Measurements from ENCODE around the gene OR2G2.

The OR2G2 gene

GRCh38 chr1:247588060-247588459 is at the start of gene OR2G2:
Gene OR2G2 (plus strand): TSS chr1:247588360. CDS start chr1:247588360, 0 bp downstream.
- Histone ChIP-seq H3K4me1 (ENCODE audit: insufficient read depth, low read length) (no peaks in the 10 kb centered on the region), H3K9ac (ENCODE audit: low read length) (no peak within 1 kb of the TSS), H3K27me3 (ENCODE audit: control insufficient read depth in 1 of 2, insufficient read depth in 2 of 2, low read length in 2 of 2) (no peaks in the 10 kb centered on the region), H3K36me3 (ENCODE audit: insufficient read depth, low read length) (no peaks in the 10 kb centered on the region), H3K27ac (ENCODE audit: low read depth, low read length) (no peak within 1 kb of the TSS), H3K9me3 (ENCODE audit: low read length) (no peaks in the 10 kb centered on the region), H3K4me3 (ENCODE audit: low read depth in 1 of 2, low read length in 2 of 2) (no peak within 1 kb of the TSS)

DNA sequence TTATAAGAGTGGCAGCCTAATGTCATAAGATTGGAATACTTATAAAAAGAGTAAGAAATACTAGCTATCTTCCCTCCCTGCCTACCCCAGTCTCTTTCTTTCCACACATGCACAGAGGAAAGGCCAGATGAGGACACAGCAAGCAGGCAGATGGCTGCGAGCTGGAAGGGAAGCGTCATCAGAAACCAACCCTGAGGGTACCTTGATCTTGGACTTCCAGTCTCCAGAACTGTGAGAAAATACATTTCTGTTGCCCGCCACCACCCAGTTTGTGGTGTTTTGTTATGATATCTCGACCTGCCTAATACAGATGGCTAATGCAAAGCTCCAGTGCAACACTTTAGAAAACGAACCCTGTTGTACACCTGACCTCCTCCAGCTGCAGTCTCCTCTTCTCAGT is 49.6 kb upstream of the OR2G2 start:
- Histone ChIP-seq H3K4me1 (ENCODE audit: insufficient read depth, low read length) (no peaks in the 10 kb centered on the region), H3K27me3 (ENCODE audit: control insufficient read depth in 1 of 2, insufficient read depth in 2 of 2, low read length in 2 of 2) (no peaks in the 10 kb centered on the region), H3K9me3 (ENCODE audit: low read length) (no peaks in the 10 kb centered on the region), H3K9ac (ENCODE audit: low read length) (no peak overlapping the region), H3K27ac (ENCODE audit: low read depth, low read length) (no peak overlapping the region), H3K4me3 (ENCODE audit: low read depth in 1 of 2, low read length in 2 of 2) (no peak overlapping the region), H3K36me3 (ENCODE audit: insufficient read depth, low read length) (no peaks in the 10 kb centered on the region)

DNA sequence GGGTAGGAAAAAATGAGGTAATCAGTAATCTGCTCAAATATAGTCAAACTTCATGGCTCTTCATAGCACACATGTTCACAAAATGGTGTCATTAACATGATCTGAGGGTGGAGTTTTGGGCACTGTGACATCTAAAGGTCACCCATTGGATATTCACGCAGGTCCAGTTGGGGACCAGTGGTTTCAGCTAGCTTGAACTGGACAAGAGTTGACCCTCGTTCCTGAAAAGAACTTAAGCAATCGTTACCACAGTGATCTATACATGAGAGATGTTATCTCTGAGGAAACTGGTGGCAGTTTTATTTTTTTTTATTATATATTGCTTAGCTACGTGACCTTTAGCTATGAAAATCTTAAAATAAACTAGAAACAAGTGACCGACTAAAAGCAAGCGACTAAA is 48.9 kb upstream of the OR2G2 start:
- no peak overlapping the region for H3K27ac ChIP-seq (ENCODE audit: low read depth, low read length)
- no peaks in the 10 kb centered on the region for H3K4me1 ChIP-seq (ENCODE audit: insufficient read depth, low read length)
- H3K9me3 ChIP-seq (ENCODE audit: low read length), result no peaks in the 10 kb centered on the region
- no peak overlapping the region for H3K9ac ChIP-seq (ENCODE audit: low read length)
- no peaks in the 10 kb centered on the region for H3K36me3 ChIP-seq (ENCODE audit: insufficient read depth, low read length)
- H3K4me3 ChIP-seq (ENCODE audit: low read depth in 1 of 2, low read length in 2 of 2), result no peak overlapping the region
- H3K27me3 ChIP-seq (ENCODE audit: control insufficient read depth in 1 of 2, insufficient read depth in 2 of 2, low read length in 2 of 2), result no peaks in the 10 kb centered on the region

GRCh38 chr1:247540581-247540980 is 47.6 kb upstream of the OR2G2 start:
- Histone ChIP-seq H3K36me3 (ENCODE audit: insufficient read depth, low read length) (no peaks in the 10 kb centered on the region), H3K27me3 (ENCODE audit: control insufficient read depth in 1 of 2, insufficient read depth in 2 of 2, low read length in 2 of 2) (no peaks in the 10 kb centered on the region), H3K9me3 (ENCODE audit: low read length) (no peaks in the 10 kb centered on the region), H3K27ac (ENCODE audit: low read depth, low read length) (no peak overlapping the region), H3K4me1 (ENCODE audit: insufficient read depth, low read length) (no peaks in the 10 kb centered on the region), H3K9ac (ENCODE audit: low read length) (no peak overlapping the region), H3K4me3 (ENCODE audit: low read depth in 1 of 2, low read length in 2 of 2) (no peak overlapping the region)

- Histone ChIP-seq H3K36me3 (ENCODE audit: insufficient read depth, low read length) (no peaks in the 10 kb centered on the region), H3K4me3 (ENCODE audit: low read depth in 1 of 2, low read length in 2 of 2) (no peak overlapping the region), H3K9ac (ENCODE audit: low read length) (no peak overlapping the region), H3K27me3 (ENCODE audit: control insufficient read depth in 1 of 2, insufficient read depth in 2 of 2, low read length in 2 of 2) (no peaks in the 10 kb centered on the region), H3K27ac (ENCODE audit: low read depth, low read length) (no peak overlapping the region), H3K4me1 (ENCODE audit: insufficient read depth, low read length) (no peaks in the 10 kb centered on the region), H3K9me3 (ENCODE audit: low read length) (no peaks in the 10 kb centered on the region)
These were observed 45.3 kb upstream of the OR2G2 start for GRCh38 chr1:247542811-247543210.

GRCh38 chr1:247548092-247548491 is 40.1 kb upstream of the OR2G2 start:
- H3K4me3 ChIP-seq (ENCODE audit: low read depth in 1 of 2, low read length in 2 of 2), result no peak overlapping the region
- H3K4me1 ChIP-seq (ENCODE audit: insufficient read depth, low read length), result no peaks in the 10 kb centered on the region

GRCh38 chr1:247548769-247549182 is 39.4 kb upstream of the OR2G2 start, which contains the start of gene GCSAML:
Gene GCSAML (plus strand): TSS chr1:247549134. CDS start chr1:247549192, 58 bp downstream.
- H3K9ac ChIP-seq (ENCODE audit: low read length), result no peak within 1 kb of the TSS

More at GRCh38 chr1:247548092-247548491, 40.1 kb upstream of the OR2G2 start:
- H3K27me3 ChIP-seq (ENCODE audit: control insufficient read depth in 1 of 2, insufficient read depth in 2 of 2, low read length in 2 of 2), result no peaks in the 10 kb centered on the region
- no peaks in the 10 kb centered on the region for H3K9me3 ChIP-seq (ENCODE audit: low read length)
- no peak overlapping the region for H3K27ac ChIP-seq (ENCODE audit: low read depth, low read length)
- no peak overlapping the region for H3K9ac ChIP-seq (ENCODE audit: low read length)
- no peaks in the 10 kb centered on the region for H3K36me3 ChIP-seq (ENCODE audit: insufficient read depth, low read length)

GRCh38 chr1:247551721-247552120 is 36.4 kb upstream of the OR2G2 start:
- no peak overlapping the region for H3K27ac ChIP-seq (ENCODE audit: low read depth, low read length)
- H3K9ac ChIP-seq (ENCODE audit: low read length), result no peak overlapping the region
- H3K36me3 ChIP-seq (ENCODE audit: insufficient read depth, low read length), result no peaks in the 10 kb centered on the region
- H3K4me1 ChIP-seq (ENCODE audit: insufficient read depth, low read length), result no peaks in the 10 kb centered on the region
- no peak overlapping the region for H3K4me3 ChIP-seq (ENCODE audit: low read depth in 1 of 2, low read length in 2 of 2)
- H3K27me3 ChIP-seq (ENCODE audit: control insufficient read depth in 1 of 2, insufficient read depth in 2 of 2, low read length in 2 of 2), result no peaks in the 10 kb centered on the region
- H3K9me3 ChIP-seq (ENCODE audit: low read length), result no peaks in the 10 kb centered on the region

More at GRCh38 chr1:247548769-247549182, 39.4 kb upstream of the OR2G2 start, which contains the start of gene GCSAML:
- Histone ChIP-seq H3K27ac (ENCODE audit: low read depth, low read length) (no peak within 1 kb of the TSS), H3K4me3 (ENCODE audit: low read depth in 1 of 2, low read length in 2 of 2) (no peak within 1 kb of the TSS), H3K36me3 (ENCODE audit: insufficient read depth, low read length) (no peaks in the 10 kb centered on the region), H3K4me1 (ENCODE audit: insufficient read depth, low read length) (no peaks in the 10 kb centered on the region), H3K9me3 (ENCODE audit: low read length) (no peaks in the 10 kb centered on the region), H3K27me3 (ENCODE audit: control insufficient read depth in 1 of 2, insufficient read depth in 2 of 2, low read length in 2 of 2) (no peaks in the 10 kb centered on the region)

DNA sequence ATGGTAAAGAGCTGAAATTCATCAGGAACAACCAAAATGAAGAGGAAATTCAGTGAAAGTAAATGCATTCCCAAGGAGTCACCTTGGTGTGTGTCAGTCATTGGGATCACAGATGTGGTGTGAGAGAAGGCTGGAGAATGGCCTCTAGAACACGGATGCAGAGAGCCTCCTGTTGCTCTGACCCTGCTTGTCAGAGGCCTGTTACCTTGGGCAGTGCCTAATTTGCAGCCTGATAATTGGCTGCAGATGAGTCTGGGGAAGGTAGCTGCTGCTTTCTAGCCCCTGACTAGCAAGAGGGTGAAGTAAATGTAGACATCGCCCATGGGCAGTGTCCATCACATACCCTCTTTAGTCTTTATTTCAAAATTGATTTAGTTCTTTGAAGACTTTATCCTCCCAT is 35.9 kb upstream of the OR2G2 start:
- Histone ChIP-seq H3K9ac (ENCODE audit: low read length) (no peak overlapping the region), H3K9me3 (ENCODE audit: low read length) (no peaks in the 10 kb centered on the region), H3K4me3 (ENCODE audit: low read depth in 1 of 2, low read length in 2 of 2) (no peak overlapping the region), H3K36me3 (ENCODE audit: insufficient read depth, low read length) (no peaks in the 10 kb centered on the region), H3K27ac (ENCODE audit: low read depth, low read length) (no peak overlapping the region), H3K27me3 (ENCODE audit: control insufficient read depth in 1 of 2, insufficient read depth in 2 of 2, low read length in 2 of 2) (no peaks in the 10 kb centered on the region), H3K4me1 (ENCODE audit: insufficient read depth, low read length) (no peaks in the 10 kb centered on the region)

DNA sequence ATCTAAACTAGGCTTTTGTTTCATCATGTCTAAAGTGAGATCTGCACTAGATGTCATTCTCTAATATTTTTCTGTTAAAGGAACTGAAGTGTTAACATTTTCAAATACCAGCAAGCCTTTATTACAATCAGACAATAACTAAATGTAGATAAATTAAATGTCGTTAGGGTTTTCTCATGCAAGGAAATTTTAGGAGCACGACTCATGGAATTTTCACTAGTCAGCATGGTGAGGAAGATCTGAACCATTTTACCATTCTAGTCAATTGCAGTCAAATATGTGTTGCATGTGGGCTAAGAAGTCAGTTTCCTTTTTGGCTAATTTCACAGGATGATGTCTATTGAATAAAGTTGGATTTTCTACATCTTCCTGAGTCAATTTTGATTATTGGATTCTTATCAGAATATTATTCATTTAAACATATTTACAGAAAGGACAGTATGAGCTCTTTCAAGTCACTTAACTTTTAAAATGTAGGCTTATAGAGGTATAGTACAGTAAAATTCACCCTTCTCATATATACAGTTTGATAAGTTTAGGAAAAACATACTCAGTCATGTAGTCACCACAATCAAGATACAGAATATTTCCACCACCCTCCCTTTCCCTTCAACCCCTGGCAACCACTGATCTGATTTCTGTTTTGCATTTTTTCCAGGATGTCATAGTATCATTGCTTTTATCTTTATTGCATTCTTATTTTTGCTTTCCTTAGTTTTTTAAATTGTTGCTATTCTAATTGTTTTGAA is 30.1 kb upstream of the OR2G2 start:
- no peak overlapping the region for H3K4me3 ChIP-seq (ENCODE audit: low read depth in 1 of 2, low read length in 2 of 2)
- H3K9ac ChIP-seq (ENCODE audit: low read length), result no peak overlapping the region
- H3K9me3 ChIP-seq (ENCODE audit: low read length), result no peaks in the 10 kb centered on the region
- H3K27ac ChIP-seq (ENCODE audit: low read depth, low read length), result no peak overlapping the region
- H3K27me3 ChIP-seq (ENCODE audit: control insufficient read depth in 1 of 2, insufficient read depth in 2 of 2, low read length in 2 of 2), result no peaks in the 10 kb centered on the region
- H3K36me3 ChIP-seq (ENCODE audit: insufficient read depth, low read length), result no peaks in the 10 kb centered on the region
- no peaks in the 10 kb centered on the region for H3K4me1 ChIP-seq (ENCODE audit: insufficient read depth, low read length)

- no peaks in the 10 kb centered on the region for H3K9me3 ChIP-seq (ENCODE audit: low read length)
- H3K36me3 ChIP-seq (ENCODE audit: insufficient read depth, low read length), result no peaks in the 10 kb centered on the region
- H3K4me1 ChIP-seq (ENCODE audit: insufficient read depth, low read length), result no peaks in the 10 kb centered on the region
- no peaks in the 10 kb centered on the region for H3K27me3 ChIP-seq (ENCODE audit: control insufficient read depth in 1 of 2, insufficient read depth in 2 of 2, low read length in 2 of 2)
- no peak overlapping the region for H3K4me3 ChIP-seq (ENCODE audit: low read depth in 1 of 2, low read length in 2 of 2)
- H3K27ac ChIP-seq (ENCODE audit: low read depth, low read length), result no peak overlapping the region
- no peak overlapping the region for H3K9ac ChIP-seq (ENCODE audit: low read length)
These were observed 26.4 kb upstream of the OR2G2 start for GRCh38 chr1:247561711-247562110.

GRCh38 chr1:247562198-247562597 is 26.0 kb upstream of the OR2G2 start:
- Histone ChIP-seq H3K36me3 (ENCODE audit: insufficient read depth, low read length) (no peaks in the 10 kb centered on the region), H3K4me1 (ENCODE audit: insufficient read depth, low read length) (no peaks in the 10 kb centered on the region), H3K9ac (ENCODE audit: low read length) (no peak overlapping the region), H3K9me3 (ENCODE audit: low read length) (no peaks in the 10 kb centered on the region), H3K4me3 (ENCODE audit: low read depth in 1 of 2, low read length in 2 of 2) (no peak overlapping the region), H3K27ac (ENCODE audit: low read depth, low read length) (no peak overlapping the region), H3K27me3 (ENCODE audit: control insufficient read depth in 1 of 2, insufficient read depth in 2 of 2, low read length in 2 of 2) (no peaks in the 10 kb centered on the region)
